Activated CD4-positive, CD25-positive, alpha-beta regulatory T cell (primary cell): Measurements from ENCODE around the gene MVB12B.
"Not testable (repeated sequence)": the region's sequence is repeated elsewhere in the genome, so short reads cannot be mapped to it uniquely, and the experiment has no call there.

ENCODE experiments used
- DNase-seq, 4 experiments: peaks; one replicate each; lab custom pipeline; 2025; lab: John Stamatoyannopoulos, UW

MVB12B gene

DNA sequence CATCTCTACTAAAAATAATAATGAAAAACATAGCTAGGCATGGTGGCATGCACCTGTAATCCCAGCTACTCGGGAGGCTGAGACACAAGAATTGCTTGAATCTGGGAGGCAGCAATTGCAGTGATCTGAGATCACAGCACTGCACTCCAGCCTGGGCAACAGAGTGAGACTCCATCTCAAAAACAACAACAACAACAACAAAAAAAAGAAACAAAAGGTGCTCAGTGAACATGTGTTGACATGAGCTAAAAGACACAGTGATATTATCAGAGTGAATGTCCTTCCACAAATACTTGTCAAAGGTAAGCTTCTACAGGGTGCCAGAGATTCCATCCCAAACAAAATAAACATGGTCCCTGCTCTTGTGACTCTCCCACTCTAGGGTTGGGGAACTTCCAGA is 211.9 kb downstream of the MVB12B start:
- DNase-seq: no peak

DNA sequence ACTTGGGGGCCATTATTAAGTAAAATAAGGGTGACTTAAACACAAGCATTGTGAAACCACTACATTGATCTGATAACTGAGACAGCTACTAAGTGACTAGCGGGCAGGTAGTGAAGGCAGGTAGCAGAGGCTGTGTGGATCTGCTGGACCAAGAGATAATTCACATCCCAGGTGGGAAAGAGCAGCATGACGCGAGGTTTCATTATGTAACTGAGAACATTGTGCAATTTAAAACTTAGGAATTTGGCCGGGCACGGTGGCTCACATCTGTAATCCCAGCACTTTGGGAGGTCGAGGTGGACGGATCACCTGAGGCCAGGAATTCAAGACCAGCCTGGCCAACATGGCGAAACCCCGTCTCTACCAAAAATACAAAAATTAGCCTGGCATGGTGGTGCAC is 213.8 kb downstream of the MVB12B start:
- not testable (repeated sequence) for DNase-seq

DNA sequence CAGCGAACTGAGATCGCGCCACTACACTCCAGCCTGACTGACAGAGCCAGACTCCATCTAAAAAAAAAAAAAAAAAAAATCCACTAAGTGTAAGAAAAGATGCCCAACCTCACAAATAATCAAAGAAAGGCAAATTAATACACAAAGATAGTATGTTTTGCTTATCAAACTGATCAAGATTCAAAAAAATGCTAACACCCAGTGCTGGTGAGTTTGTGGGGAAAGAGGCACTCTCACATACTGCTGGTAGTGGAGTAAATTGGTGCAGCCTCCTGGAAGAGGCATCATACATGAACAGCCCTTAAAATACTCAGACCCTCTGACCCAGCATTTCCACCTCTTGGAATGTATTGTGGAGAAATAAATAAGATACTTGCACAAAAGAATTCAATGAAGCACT is 216.9 kb downstream of the MVB12B start:
- no peak for DNase-seq

DNA sequence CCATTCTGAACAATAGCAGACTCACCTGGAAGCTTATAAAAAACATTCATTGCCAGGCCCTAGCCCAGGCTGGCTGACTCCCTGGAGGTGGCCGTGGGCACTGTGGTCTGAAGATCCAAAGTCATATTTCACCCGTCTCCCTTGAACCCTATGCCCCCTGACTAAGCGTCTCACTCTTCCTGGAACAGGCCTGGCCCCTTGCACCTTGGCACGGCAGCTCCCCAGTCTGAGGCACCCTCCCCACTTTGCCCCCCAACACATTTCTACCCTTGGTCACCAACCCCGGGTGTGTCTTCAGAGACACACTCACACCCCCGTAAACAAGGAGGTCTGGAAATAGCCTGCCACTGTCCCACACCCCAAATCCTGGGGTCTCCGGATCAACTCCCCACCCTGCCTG is 218.5 kb downstream of the MVB12B start:
- no peak for DNase-seq

DNA sequence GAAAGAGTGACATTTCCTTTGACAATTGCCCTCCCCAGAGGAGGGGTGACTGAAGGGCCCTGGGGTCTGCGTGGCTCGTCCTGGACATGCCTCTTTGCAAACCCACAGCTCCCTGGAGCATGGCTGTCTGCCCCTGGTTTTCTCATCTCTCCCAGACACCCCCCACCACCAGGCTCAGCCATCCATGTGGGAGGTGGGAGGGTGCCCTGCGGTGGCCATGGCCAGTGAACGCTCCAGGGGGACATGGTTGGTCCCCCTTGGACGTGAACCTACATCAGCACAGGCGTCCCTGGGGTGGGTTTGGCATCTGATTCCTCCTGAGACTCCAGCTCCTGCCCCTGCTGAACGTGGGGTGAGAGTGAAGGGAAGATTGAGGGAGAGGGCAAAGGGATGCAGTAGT is 219.4 kb downstream of the MVB12B start:
- no peak for DNase-seq

DNA sequence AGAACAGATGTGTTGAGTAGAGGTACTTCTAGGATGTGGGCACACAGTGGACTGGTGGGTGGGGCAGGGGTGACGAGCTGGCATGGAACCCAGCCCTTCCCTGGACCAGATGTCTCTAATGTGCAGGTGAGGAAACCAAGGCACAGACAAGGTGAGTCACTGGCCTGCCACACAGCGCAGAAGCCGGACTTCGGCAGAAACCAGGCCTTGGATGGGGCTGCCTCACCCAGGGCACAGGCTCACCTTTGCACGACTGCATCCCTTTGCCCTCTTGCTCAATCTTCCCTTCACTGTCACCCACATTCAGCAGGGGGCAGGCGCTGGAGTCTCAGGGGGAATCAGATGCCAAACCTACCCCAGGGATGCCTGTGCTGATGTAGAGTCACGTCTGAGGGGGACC is 221.7 kb downstream of the MVB12B start:
- no peak for DNase-seq

DNA sequence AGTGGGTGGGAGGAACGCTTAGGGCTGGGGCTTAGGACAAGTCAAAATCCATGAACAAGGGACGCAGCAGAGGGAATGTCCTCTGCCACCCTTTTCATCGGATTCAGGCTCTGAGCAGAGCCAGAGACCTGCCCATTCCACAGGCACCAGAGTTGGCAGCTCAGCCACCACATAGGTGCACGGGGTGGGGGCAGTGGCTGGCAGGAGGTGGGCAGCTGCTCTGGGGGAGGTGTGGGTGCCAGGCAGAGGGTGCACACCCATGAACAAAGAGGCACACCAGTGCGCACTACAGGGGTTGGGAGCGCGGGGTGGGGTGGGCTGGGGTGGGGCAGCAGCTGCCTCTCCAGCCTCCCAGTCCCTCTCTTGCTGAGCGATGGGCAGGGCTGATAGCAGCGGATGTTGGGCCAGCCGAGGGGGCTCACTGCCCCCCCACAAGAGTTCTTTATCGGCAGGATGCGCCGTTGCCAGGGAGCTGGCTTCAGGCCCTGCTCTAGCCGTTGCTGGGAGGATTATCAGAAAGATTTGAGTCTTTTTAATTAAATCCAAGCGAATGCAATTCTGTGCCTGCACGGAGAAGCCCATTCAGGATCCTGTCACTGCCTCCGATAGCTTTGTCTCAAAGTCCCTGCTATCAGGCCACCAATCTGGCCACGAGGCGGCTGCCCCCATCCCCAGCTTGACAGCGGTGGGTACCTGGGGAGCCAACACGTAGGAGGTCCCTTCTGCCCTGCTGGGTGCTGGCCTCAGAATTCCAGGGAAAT is 222.8 kb downstream of the MVB12B start:
- no peak for DNase-seq

DNA sequence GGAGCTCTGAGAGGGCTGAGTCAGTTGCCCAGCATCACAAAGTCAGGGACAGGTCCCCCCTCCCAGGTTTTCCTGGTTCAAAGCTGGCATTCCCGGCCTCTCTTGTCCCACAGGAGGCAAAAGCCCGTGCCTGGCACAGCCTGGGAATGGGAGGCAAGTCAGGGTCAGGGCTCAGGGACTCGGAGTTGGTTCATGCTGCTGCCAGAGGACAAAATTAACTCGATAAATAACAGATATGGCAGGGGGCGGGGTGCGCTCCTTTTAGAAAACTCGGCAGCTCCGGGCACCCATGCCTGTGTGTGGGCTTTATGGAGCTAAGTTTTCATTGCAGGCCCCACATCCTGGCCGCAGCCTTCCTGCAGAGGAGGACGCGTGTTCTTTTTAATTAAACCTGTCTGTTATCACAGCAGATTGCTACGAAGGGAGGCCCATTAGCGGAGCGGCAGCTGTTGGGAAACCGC is 224.3 kb downstream of the MVB12B start:
- DNase-seq: no peak

DNA sequence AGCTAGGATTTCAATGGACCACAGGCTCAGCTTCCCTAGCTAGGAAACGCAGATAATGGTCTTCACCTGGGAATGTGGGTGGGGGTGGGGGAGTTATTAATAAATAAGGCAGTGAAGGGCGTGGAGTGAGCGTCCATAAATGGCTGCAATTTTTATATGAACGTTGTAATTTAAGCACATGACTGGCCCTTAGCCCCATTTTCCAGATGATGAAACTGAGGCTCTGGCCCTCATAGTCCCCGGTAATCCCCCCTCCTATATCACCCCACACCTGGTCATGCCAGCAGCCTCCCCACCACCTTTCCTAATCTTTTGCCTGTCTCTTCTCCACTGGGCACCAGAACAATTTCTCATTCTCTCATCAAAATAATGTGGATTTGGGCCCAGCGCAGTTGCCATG is 225.2 kb downstream of the MVB12B start:
- no peak for DNase-seq

DNA sequence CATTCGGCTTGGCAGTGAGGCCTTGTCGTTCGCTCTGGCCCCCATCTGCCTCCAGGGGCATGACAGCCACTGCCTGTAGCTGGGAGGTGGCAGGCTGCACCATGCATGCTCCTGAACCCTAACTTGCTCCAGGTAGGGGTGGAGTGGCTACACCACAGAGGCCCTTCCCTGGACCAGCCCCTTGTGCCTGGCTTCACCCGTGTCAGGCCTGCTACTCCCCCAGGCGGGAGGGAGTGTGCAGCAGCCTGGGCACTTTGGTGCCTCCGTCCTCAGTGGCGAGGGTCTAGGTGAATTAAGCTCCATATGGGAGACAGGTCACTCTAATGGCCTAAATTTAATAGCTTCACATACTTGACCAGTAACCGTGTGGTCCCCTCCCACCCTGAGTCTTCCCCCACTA is 227.7 kb downstream of the MVB12B start:
- DNase-seq: no peak

DNA sequence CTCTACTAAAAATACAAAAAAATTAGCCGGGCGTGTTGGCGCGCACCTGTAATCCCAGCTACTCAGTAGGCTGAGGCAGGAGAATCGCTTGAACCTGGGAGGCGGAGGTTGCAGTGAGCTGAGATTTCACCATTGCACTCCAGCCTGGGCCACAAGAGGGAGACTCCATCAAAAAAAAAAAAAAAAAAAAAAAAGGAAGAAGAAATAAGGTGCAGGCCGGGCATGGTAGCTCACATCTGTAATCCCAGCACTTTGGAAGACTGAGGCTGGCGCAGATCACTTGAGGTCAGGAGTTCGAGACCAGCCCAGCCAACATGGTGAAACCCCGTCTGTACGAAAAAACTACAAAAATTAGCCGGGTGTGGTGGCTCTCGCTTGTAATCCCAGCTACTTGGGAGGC is 228.8 kb downstream of the MVB12B start:
- not testable (repeated sequence) for DNase-seq
